K562 (cell line): ENCODE measurements around the gene MT1E. TPM values are rescaled to one million over a fixed set of nuclear protein-coding genes. Genes with fewer than 3 reads are reported as not detected.
"Not testable (repeated sequence)": the region's sequence is repeated elsewhere in the genome, so short reads cannot be mapped to it uniquely, and the experiment has no call there.

Source experiments
- ATAC-seq: fragments of 200-7000 bp; cut with Tn5 transposase; 3 replicates; pipeline ENCODE4 v1.9.1; 2020; ENCODE audit warnings: moderate library complexity
- BruUV-seq: library from RNA; stranded (reverse); fragments of 400-500 nt; replicated peaks from 2 replicates; lab custom pipeline; 2021; lab: Mats Ljungman, UMichigan
- CTCF ChIA-PET: fragments of 300-600 bp; formaldehyde crosslinking; extraction: SDS; loops from one replicate; lab custom pipeline; 2021; ENCODE audit warnings: low intra/inter-chr PET ratio; lab: Yijun Ruan, JAX
- POLR2A ChIA-PET: fragments of 300-600, 350-650 bp; sonication (Branson Sonifier 250); formaldehyde crosslinking; extraction: SDS; loops from one replicate; lab custom pipeline; 2021; ENCODE audit warnings: antibody characterized with exemption, inconsistent platforms; lab: Yijun Ruan, JAX
- DNase-seq, 4 experiments: peaks; one replicate each; pipeline versions ENCODE4 v3.0.0 to v3.0.0-alpha.2; 2011 to 2018; ENCODE audit warnings: low spot score in 3 of 4, mixed read lengths in 3 of 4; ENCODE audit errors: extremely low read depth in 1 of 4
- FAIRE-seq: peaks from 2 replicates; lab custom pipeline; 2011; peaks lifted over from hg19 to GRCh38; lab: Jason Lieb, UNC
- H2AFZ ChIP-seq: 2 replicates; pipeline ENCODE4 v1.6.0; 2011; ENCODE audit warnings: low read depth, low read length, control low read depth, inconsistent platforms
- H3K27ac ChIP-seq: fragments of 200-600 bp; 3 replicates; pipeline ENCODE4 v1.8.0; 2011; ENCODE audit warnings: low read depth, mild to moderate bottlenecking, control low read depth, inconsistent platforms, low read length, moderate library complexity, mixed read lengths; ENCODE audit errors: extremely low read depth
- H3K27me3 ChIP-seq, 2 experiments: fragments of 300-600 bp in 1 of 2; 2 replicates in 1 of 2; 3 replicates in 1 of 2; pipeline versions ENCODE4 v1.6.0 to v1.8.0; 2011; ENCODE audit warnings: inconsistent platforms in 2 of 2, low read length in 2 of 2, mild to moderate bottlenecking in 1 of 2, mixed read lengths in 1 of 2, moderate library complexity in 1 of 2; ENCODE audit not compliant: control insufficient read depth in 2 of 2, insufficient read depth in 2 of 2
- H3K36me3 ChIP-seq: fragments of 300-600 bp; 3 replicates; pipeline ENCODE4 v1.8.0; 2011; ENCODE audit warnings: mild to moderate bottlenecking, low read length, inconsistent platforms; ENCODE audit not compliant: control insufficient read depth, insufficient read depth
- H3K4me1 ChIP-seq, 2 experiments: fragments of 200-600 bp in 1 of 2; replicated peaks in 1 of 2; 2 replicates in 1 of 2; 3 replicates in 1 of 2; pipeline versions ENCODE4 v1.5.1 to v1.8.0; 2011; ENCODE audit warnings: inconsistent platforms in 2 of 2, low read length in 2 of 2, mild to moderate bottlenecking in 1 of 2, mixed read lengths in 1 of 2, moderate library complexity in 1 of 2; ENCODE audit not compliant: control insufficient read depth in 2 of 2, insufficient read depth in 2 of 2
- H3K4me2 ChIP-seq: 2 replicates; pipeline ENCODE4 v1.6.1; 2011; ENCODE audit warnings: low read length, control low read depth, inconsistent platforms, mixed read lengths; ENCODE audit not compliant: insufficient read depth
- H3K4me3 ChIP-seq: fragments of 200-600 bp; sonication (generic), shearing (Covaris generic); 2 replicates; pipeline ENCODE4 v1.5.1; 2016; ENCODE audit warnings: control low read depth, inconsistent platforms
- H3K79me2 ChIP-seq: fragments of 200-600 bp; 3 replicates; pipeline ENCODE4 v1.8.0; 2011; ENCODE audit warnings: low read length, inconsistent platforms; ENCODE audit not compliant: control insufficient read depth, insufficient read depth
- H3K9ac ChIP-seq, 2 experiments: 2 replicates each; pipeline versions ENCODE4 v1.6.0 to v1.6.1; 2011; ENCODE audit warnings: low read depth in 2 of 2, low read length in 2 of 2, control low read depth in 1 of 2, inconsistent platforms in 1 of 2, mild to moderate bottlenecking in 1 of 2, mixed read lengths in 1 of 2; ENCODE audit not compliant: insufficient read depth in 1 of 2
- H3K9me1 ChIP-seq: one replicate; pipeline ENCODE4 v1.6.0; 2011; ENCODE audit warnings: inconsistent platforms, mild to moderate bottlenecking, low read length, moderate library complexity; ENCODE audit not compliant: control insufficient read depth, insufficient read depth
- H3K9me3 ChIP-seq: replicated peaks from 2 replicates; pipeline ENCODE4 v1.5.1; 2011; ENCODE audit warnings: low read depth, low read length, inconsistent platforms; ENCODE audit not compliant: control insufficient read depth, insufficient read depth
- H4K20me1 ChIP-seq: replicated peaks from 2 replicates; pipeline ENCODE4 v1.6.1; 2011; ENCODE audit warnings: low read length, inconsistent platforms, mixed read lengths; ENCODE audit not compliant: control insufficient read depth, insufficient read depth
- KLF16 ChIP-seq: IDR thresholded peaks from 2 replicates; pipeline ENCODE4 v1.6.1; 2016; ENCODE audit warnings: antibody characterized with exemption
- MEF2D ChIP-seq: conservative IDR thresholded peaks from 2 replicates; pipeline ENCODE4 v1.6.1; 2016; ENCODE audit warnings: low read depth, missing genetic modification characterization, missing compliant biosample characterization
- ZFPM2 ChIP-seq: fragments of 250-450 bp; sonication (Bioruptor Pico); IDR thresholded peaks from 2 replicates; pipeline ENCODE4 v1.5.1; 2022; ENCODE audit warnings: mild to moderate bottlenecking
- WGBS: fragments of 100-300 bp; shearing (Covaris generic); methylation state at CpG from one replicate; pipeline ENCODE4 v1.1.6; 2016; ENCODE audit warnings: low coverage, mixed read lengths; ENCODE audit not compliant: insufficient coverage; ENCODE audit errors: missing lambda C conversion rate; 5-methylcytosine and 5-hydroxymethylcytosine counted together
- in situ Hi-C: fragments of 300-500 bp; cut with MboI; formaldehyde crosslinking; loops from 4 replicates; pipeline ENCODE4 v1.15.0; 2018; ENCODE audit warnings: inconsistent platforms, mixed read lengths
- intact Hi-C: fragments of 100-400 bp; cut with micrococcal nuclease; formaldehyde crosslinking; loops from 2 replicates; pipeline ENCODE4 v1.14.2; 2022
- polyA plus RNA-seq, 8 experiments: library from polyadenylated mRNA; depleted of rRNA in 4 of 8; stranded (reverse) in 5 of 8; unstranded in 3 of 8; fragments of >200 nt; fragmentation: Nextera tagmentation in 2 of 8; fragmentation: Illumina TruSeq in 1 of 8; extraction: Ambion mirVana in 2 of 8; extraction: Trizol in 1 of 8; gene quantifications; 2 replicates each; pipeline versions ENCODE4 v1.2.1 to v1.2.3, GENCODE V29; 2011 to 2014; ENCODE audit warnings: inconsistent platforms in 1 of 8, missing spikeins in 1 of 8
- total RNA-seq, 7 experiments: library from RNA; depleted of rRNA in 6 of 7; stranded (reverse); fragments of >200 nt in 6 of 7; fragmentation: Illumina TruSeq in 2 of 7; extraction: Trizol in 2 of 7; gene quantifications; 2 replicates each; pipeline versions ENCODE4 v1.2.1 to v1.2.3, GENCODE V29; 2011 to 2021; ENCODE audit warnings: low replicate concordance in 1 of 7
- TF ChIP-seq, protein P1 (sequence below): fragments of 250-450 bp; sonication (Bioruptor Pico); IDR thresholded peaks from 2 replicates; pipeline ENCODE4 v1.5.0; 2021; ENCODE audit warnings: mild to moderate bottlenecking, borderline replicate concordance
- TF ChIP-seq, protein P2 (sequence below): fragments of 450-650 bp; IDR thresholded peaks from 2 replicates; pipeline ENCODE4 v1.6.1; 2016; ENCODE audit warnings: antibody characterized with exemption

MT1E gene
- total and polyA plus RNA-seq, 9 of the 15 experiments (the other 6 are each of a cell fraction or from before 2014, with no cell fraction given) = 0.29 to 0.81 (median 0.46) TPM; not detected in 3

DNA sequence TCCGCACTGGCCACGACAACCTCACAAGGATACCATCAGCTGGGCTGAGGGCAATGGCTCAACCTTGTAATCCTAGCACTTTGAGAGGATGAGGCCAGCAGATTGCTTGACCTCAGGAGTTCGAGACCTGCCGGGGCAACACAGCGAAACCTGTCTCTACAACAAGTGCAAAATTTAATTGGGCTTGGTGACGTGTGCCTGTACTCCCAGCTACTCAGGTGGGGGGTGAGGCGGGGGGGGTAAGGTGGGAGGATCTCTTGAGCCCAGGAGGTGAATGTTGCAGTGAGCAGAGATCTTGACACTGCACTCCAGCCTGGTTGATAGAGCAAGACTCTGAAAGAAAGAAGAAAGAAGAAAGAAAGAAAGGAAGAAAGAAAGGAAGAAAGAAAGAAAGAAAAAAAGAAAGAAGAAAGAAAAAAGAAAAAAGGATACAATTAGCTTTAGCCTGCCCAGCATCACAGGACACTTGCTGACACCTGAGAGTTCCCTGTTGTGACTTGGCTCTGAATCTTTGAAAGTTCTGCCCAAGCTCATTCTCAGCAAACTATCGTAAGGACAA is 5.2 kb upstream of the MT1E start (continued):
- TF ChIP-seq, protein P1, sequence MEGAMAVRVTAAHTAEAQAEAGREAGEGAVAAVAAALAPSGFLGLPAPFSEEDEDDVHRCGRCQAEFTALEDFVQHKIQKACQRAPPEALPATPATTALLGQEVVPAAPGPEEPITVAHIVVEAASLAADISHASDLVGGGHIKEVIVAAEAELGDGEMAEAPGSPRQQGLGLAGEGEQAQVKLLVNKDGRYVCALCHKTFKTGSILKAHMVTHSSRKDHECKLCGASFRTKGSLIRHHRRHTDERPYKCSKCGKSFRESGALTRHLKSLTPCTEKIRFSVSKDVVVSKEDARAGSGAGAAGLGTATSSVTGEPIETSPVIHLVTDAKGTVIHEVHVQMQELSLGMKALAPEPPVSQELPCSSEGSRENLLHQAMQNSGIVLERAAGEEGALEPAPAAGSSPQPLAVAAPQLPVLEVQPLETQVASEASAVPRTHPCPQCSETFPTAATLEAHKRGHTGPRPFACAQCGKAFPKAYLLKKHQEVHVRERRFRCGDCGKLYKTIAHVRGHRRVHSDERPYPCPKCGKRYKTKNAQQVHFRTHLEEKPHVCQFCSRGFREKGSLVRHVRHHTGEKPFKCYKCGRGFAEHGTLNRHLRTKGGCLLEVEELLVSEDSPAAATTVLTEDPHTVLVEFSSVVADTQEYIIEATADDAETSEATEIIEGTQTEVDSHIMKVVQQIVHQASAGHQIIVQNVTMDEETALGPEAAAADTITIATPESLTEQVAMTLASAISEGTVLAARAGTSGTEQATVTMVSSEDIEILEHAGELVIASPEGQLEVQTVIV (CRISPR knock-in tag) = no peak
- TF ChIP-seq, protein P2, sequence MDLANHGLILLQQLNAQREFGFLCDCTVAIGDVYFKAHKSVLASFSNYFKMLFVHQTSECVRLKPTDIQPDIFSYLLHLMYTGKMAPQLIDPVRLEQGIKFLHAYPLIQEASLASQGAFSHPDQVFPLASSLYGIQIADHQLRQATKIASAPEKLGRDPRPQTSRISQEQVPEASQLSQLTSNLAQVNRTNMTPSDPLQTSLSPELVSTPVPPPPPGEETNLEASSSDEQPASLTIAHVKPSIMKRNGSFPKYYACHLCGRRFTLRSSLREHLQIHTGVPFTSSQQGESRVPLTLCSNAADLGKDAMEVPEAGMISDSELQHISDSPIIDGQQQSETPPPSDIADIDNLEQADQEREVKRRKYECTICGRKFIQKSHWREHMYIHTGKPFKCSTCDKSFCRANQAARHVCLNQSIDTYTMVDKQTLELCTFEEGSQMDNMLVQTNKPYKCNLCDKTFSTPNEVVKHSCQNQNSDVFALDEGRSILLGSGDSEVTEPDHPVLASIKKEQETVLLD = no peak
- TF ChIP-seq KLF16 (no peak), MEF2D (tag) (no peak), ZFPM2 (CRISPR knock-in tag) (no peak)
- TF ChIP-seq, all 486 proteins: peak for 0

DNA sequence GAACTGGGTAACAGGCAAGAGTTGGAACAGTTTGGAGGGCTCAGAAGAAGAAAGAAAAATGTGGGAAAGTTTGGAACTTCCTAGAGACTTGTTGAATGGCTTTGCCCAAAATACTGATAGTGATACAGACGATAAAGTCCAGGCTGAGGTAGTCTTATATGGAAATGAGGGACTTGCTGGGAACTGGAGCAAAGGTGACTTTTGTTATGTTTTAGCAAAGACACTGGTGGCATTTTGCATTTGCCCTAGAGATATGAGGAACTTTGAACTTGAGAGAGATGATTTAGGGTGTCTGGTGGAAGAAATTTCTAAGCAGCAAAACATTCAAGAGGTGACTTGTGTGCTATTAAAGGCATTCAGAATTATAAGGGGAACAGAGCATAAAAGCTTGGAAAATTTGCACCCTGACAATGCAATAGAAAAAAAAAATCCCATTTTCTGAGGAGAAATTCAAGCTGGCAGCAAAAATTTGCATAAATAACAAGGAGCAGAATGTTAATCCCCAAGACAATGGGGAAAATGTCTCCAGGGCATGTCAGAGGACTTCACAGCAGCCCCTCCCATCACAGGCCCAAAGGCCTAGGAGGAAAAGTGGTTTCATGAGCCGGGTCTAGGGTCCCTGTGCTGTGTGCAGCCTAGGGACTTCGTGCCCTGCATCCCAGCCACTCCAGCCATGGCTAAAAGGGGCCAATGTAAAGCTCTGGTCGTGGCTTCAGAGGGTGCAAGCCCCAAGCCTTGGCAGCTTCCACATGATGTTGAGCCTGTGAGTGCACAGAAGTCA is 3.7 kb upstream of the MT1E start:
- H3K27me3 ChIP-seq = peaks cover 27 to 47% of the 10 kb centered on the region in 2 experiments
- H3K4me2 ChIP-seq, H3K79me2 ChIP-seq, H2AFZ ChIP-seq, in situ Hi-C loops, H3K9me1 ChIP-seq, H4K20me1 ChIP-seq, FAIRE-seq, H3K9ac ChIP-seq, DNase-seq, H3K27ac ChIP-seq, H3K4me3 ChIP-seq, POLR2A ChIA-PET, BruUV-seq, ATAC-seq, intact Hi-C loops, CTCF ChIA-PET, H3K36me3 ChIP-seq, H3K9me3 ChIP-seq: not testable (repeated sequence)
- 0% methylated on average over 4 of the region's 4 CpGs for WGBS
- H3K4me1 ChIP-seq = peaks cover 0 to 12% of the 10 kb centered on the region in 2 experiments; a peak in 2 of 5 replicates
